PFSK-1 (cell line): ENCODE data around the gene AHR.

Source experiments
- FOXP2 ChIP-seq: optimal IDR thresholded peaks from 2 replicates; pipeline ENCODE3; 2011; ENCODE audit warnings: borderline replicate concordance, control low read depth, inconsistent platforms; ENCODE audit not compliant: insufficient read depth; ENCODE audit errors: extremely low read length, extremely low read depth
- POLR2AphosphoS5 ChIP-seq: IDR thresholded peaks from 2 replicates; pipeline ENCODE4 v1.6.1; 2012; ENCODE audit warnings: low read depth, mild to moderate bottlenecking, control low read depth, low read length, moderate library complexity
- SIN3A ChIP-seq: IDR thresholded peaks from 2 replicates; pipeline ENCODE4 v1.6.1; 2012; ENCODE audit warnings: mild to moderate bottlenecking, low read length, moderate library complexity, borderline replicate concordance; ENCODE audit not compliant: insufficient read depth
- TAF1 ChIP-seq: IDR thresholded peaks from 2 replicates; pipeline ENCODE4 v1.6.1; 2012; ENCODE audit warnings: low read length, control low read depth, borderline replicate concordance; ENCODE audit not compliant: insufficient read depth
- TF ChIP-seq, protein P1 (sequence below), 2 experiments: IDR thresholded peaks; 2 replicates each; pipeline versions ENCODE4 v1.6.1 to v1.8.0; 2011 to 2012; ENCODE audit warnings: low read depth in 2 of 2, low read length in 2 of 2, control low read depth in 1 of 2, inconsistent platforms in 1 of 2, mild to moderate bottlenecking in 1 of 2, moderate library complexity in 1 of 2; ENCODE audit not compliant: insufficient read depth in 1 of 2

The AHR gene

DNA sequence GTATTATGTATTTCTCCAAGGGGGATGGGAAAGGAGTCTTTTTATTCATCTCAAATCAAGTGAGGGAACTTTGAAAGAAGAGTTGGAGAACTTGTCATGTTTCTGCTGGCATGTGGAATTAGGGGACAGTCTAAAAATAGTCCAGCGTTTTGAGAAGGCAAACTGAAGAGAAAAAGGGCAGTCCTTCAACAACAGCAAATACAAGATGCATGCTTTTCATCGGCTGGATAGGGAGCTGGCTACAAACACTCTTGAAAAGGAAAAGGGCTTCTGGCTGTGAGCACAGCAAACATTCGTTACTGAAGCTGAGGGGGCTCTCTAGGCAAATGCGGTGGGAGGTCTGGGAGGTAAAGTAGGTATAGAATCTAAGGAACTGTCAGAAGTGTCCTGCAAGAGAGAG is 91.9 kb downstream of the AHR start:
- TF ChIP-seq SIN3A (no peak), POLR2AphosphoS5 (no peak), FOXP2 (no peak), TAF1 (no peak)
- TF ChIP-seq, protein P1, sequence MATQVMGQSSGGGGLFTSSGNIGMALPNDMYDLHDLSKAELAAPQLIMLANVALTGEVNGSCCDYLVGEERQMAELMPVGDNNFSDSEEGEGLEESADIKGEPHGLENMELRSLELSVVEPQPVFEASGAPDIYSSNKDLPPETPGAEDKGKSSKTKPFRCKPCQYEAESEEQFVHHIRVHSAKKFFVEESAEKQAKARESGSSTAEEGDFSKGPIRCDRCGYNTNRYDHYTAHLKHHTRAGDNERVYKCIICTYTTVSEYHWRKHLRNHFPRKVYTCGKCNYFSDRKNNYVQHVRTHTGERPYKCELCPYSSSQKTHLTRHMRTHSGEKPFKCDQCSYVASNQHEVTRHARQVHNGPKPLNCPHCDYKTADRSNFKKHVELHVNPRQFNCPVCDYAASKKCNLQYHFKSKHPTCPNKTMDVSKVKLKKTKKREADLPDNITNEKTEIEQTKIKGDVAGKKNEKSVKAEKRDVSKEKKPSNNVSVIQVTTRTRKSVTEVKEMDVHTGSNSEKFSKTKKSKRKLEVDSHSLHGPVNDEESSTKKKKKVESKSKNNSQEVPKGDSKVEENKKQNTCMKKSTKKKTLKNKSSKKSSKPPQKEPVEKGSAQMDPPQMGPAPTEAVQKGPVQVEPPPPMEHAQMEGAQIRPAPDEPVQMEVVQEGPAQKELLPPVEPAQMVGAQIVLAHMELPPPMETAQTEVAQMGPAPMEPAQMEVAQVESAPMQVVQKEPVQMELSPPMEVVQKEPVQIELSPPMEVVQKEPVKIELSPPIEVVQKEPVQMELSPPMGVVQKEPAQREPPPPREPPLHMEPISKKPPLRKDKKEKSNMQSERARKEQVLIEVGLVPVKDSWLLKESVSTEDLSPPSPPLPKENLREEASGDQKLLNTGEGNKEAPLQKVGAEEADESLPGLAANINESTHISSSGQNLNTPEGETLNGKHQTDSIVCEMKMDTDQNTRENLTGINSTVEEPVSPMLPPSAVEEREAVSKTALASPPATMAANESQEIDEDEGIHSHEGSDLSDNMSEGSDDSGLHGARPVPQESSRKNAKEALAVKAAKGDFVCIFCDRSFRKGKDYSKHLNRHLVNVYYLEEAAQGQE (IDR thresholded peaks at IDR 0.05; ENCODE audit: insufficient read depth in 1 of 2, low read depth in 2 of 2, low read length in 2 of 2), result no peak

DNA sequence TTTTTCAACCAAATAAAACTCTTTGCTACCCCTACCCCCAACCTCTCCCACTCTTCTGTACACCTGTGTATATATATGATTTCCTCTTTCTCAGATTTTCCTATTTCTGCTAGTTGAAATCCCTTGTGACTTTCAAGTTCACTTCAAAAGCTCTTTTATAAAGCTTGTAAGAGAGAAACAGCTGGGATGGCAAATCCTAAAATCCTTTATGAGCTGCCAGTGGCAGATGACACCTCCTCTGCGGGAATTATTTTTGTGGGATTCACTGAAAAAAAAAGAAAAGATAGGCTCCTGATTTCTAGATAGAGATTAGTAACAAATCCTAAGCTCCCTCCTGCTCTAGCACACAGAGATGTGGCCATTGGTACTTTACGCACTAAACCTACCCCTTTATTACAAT is 92.9 kb downstream of the AHR start:
- no peak for TF ChIP-seq FOXP2
- TF ChIP-seq SIN3A, result no peak
- TF ChIP-seq, protein P1 (IDR thresholded peaks at IDR 0.05; ENCODE audit: insufficient read depth in 1 of 2, low read depth in 2 of 2, low read length in 2 of 2), result no peak
- no peak for TF ChIP-seq TAF1
- no peak for TF ChIP-seq POLR2AphosphoS5

DNA sequence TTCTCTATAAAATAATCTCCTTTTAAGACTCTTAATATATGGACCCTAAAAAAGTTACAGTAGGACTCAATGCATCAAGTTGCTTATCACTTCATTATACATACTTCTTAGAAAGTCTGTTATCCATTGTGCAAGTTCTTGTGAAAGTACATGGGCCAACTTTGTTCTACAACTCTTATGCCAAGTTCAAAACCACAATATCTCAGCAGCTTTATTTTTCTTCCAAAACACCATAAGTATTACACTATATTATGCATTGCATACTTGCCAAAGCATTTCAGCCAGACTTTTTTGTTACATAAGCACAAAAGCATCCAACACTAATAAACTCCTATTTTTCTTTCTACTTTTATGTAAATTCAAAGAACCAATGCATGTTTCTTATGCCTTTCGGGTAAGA is 94.4 kb downstream of the AHR start:
- TF ChIP-seq SIN3A (no peak), TAF1 (no peak), POLR2AphosphoS5 (no peak), FOXP2 (no peak)
- TF ChIP-seq, protein P1 (IDR thresholded peaks at IDR 0.05; ENCODE audit: insufficient read depth in 1 of 2, low read depth in 2 of 2, low read length in 2 of 2), result no peak
